HS-5 (cell line): ENCODE data around the gene CYP1A2.
"Not testable (repeated sequence)": the region's sequence is repeated elsewhere in the genome, so short reads cannot be mapped to it uniquely, and the experiment has no call there.

Source experiments
- DNase-seq: peaks from one replicate; pipeline ENCODE4 v3.0.0-alpha.2; 2012; ENCODE audit warnings: low read depth

The CYP1A2 gene

DNA sequence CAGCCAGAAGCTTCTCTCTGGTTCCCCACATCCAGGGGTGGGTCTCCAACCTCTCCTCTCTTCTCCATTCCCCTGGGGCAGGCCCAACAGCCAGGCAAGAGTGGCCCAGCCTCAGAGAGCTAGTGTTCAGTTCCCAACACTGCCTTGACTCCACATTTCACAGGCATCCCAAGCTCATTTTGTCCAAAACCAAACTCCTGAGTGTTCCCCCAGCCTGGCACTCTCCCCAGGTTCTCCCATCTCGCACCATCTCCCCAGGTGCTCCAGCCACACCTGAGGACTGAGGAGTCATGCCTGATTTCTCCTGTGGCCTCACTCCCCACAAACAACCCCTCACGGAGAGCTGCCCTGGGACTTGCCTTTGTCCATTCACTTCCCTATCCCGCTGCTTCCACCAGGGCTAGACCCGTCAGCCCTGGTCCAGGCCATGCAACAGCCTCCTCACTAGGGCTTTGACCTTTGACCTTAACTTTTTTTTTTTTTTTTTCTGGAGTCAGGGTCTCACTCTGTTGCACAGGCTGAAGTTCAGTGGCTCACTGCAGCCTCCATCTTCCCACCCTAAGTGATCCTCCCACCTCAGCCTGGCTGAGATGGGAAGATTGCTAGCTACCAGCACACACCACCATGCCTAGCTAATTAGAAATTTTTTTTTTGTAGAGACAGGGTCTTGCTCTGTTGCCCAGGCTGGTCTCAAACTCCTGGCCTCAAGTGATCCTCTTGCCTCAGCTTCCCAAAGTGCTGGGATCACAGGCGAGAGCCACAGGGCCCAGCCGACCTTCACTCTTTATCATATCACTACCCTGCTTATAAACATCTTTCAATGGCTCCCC, 29.3 kb downstream of the CYP1A2 start:
- no peak for DNase-seq

DNA sequence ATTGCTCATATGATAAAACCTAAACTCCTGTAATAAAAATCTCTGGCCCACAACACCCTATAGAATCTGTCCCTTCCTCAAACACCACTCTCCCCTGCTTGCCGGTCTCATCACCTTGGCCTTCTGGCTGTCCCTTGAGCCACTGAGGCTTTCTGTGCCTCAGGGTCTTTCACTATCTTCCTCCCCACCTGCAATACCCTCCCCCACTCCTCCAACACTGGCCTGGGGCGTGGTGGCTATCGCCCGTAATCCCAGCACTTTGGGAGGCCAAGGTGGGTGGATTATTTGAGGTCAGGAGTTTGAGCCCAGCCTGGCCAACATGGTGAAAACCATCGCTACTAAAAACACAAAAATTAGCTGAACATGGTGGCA, 29.9 kb downstream of the CYP1A2 start:
- no peak for DNase-seq

DNA sequence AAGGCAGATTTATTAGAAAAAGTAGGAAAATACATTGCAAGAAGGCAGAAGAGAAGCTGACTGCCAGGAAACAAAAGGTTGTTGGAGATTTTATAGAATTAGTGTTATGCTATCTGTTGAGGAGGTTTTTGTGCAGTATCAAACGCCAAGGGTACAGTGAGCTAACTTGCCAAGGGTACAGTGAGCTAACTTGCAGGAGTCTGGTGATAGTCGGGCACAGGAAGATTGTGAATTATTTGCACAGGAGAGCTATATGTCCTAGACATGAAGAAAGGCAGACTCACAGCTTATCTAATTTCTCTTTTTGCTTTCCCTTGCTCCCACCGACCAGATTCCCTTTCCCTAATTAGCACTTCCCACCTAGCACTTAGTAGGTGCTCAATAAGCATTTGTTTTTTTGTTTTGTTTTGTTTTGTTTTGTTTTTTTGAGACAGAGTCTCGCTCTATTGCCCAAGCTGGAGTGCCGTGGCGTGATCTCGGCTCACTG, 30.6 kb downstream of the CYP1A2 start:
- no peak for DNase-seq

DNA sequence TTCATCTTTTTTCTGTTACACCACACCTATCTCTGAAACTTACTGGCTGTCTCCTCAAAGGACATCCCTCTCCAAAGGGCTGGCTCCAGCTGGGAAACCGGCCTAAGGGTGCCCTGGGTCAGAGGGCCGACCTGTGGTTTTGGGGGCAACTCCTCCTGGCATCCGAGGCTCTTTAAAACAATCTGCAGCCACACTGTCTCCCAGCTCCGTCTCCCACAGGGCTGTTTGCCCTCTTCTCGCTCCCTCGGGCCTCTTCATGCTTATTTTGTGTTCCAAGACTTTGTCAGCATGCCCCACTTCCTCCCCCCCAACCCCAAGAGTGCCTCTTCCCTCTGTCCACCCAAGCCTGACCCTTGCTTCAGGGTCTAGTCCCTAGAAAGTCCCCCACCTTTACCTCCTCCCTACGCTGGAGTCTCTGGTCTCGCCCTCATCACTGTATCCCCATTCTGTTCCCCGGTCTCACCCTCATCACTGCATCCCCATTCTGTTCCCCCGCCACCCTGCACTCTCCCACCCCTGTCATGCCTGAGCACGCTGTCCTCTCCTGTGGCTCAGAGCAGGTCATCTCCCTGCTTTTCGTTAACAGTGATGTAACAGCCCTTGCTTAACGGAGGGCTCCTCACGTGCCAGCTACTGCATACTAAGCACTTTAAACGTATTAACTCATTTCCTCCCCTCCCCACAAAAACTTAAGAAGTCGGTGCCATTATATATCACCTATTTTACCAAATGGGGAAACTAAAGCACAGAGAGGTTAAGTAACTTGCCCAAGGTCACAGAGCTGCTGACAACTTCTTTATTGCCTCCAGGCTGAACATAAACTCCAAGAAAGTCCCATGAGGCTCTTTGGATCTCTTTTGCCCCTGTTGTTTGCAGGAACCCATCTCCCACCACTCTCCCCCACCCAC, 32.1 kb downstream of the CYP1A2 start:
- DNase-seq = no peak

DNA sequence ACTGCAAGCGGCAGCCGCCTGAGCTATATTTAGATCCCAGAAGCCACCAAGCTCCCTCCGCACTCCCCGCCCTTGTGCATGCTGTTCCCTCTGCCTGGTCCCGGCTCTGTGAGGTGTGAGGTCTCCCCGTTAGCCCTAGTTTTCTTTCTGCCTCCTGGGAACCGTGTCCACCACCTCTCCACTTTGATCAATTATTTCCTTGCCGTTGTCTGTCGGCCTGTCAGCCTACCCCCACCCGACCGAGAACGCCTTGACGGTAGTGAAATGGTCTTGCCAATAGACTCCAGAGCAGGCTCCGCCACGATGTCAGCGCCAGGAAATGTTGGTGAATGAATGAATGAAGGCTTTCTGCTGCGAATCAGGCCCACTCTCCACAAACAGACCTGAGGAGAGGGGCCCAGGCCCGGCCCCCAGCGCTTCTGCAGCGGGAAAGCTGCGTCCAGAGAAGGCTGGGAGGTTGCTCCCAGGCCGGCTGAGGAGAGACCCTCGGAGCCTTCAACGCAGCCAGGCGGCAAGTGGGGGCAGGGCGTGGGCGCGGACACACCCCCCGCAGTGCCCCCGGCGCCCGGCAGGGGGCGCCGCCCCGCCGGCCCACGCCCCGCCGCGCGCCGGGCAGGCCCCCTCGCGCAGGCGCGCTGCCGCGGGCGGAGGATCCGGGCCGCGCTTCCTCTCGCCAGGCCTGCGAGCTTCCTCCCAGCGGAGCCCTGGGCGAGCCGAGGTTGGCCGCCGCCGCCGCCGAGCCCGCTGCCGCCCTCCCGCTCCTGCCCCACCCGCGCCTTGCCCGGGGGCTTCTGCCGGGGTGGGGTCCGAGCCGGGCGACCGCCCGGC, 33.0 kb downstream of the CYP1A2 start, which contains the start of gene CSK:
CSK (plus strand) TSS at position 650 of the 828 bp plus-strand sequence. CDS start 16,218 bp downstream, outside the sequence.
- no peak for DNase-seq

DNA sequence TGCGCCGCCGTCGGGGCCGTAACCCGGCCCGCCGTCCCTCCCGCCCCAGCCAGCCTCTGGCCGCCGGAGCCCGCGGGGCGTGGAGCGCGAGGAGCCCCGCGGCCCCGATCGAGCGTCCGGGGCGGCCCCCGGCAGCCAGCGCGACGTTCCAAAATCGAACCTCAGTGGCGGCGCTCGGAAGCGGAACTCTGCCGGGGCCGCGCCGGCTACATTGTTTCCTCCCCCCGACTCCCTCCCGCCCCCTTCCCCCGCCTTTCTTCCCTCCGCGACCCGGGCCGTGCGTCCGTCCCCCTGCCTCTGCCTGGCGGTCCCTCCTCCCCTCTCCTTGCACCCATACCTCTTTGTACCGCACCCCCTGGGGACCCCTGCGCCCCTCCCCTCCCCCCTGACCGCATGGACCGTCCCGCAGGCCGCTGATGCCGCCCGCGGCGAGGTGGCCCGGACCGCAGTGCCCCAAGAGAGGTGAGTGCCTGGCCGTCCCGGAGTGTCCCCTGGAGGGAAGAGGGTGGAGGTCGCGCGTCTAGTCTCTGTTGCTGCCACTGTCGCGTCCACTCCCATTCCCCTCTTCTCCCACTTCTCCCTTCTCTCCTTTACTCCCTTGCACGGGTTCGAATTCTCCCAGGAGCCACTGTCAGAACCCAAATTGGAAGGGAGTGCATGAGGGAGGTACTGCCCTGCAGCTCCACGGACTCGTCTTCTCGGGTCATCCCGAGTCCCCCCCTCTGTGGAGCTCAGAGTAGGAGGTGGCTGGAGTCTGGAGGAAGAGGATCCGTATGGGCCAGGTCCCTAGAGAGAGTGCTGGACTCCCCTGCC, 33.8 kb downstream of the CYP1A2 start:
- DNase-seq = no peak

DNA sequence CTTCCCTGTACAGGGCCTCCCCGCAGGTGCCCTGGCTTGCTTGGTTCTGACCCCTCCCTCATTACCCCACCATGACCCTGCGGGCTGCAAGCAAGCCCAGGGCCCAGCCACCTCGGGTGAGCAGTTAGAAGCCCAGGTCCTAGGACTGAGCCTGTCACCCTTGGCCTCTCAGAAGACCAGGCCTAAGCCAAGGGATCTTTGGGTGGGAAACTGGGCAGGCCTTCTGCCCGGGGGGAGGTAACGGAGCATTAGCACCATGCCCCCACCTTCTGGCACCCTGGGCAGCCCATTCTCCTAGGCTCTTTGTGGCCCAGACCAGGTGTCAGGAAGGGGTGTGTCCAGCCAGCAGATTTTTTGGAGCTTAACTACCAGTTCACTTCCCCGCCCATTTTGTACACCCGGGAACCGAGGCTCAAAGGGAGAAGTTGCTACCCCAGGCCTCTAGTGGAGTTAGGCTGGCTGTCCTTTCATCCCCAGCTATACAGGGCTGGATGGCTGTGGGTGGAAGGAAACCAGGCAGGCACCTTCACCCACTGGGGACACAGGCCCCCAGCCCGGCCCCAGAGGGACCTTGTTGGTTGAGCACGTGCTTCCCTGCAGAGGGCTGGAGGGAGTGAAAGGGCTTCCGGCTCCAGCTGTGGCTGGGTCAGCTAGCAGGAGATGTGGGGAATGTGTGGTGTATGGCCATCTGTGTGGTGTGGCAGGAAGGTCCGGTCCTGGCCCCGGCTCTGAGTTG, 34.6 kb downstream of the CYP1A2 start:
- DNase-seq = no peak

DNA sequence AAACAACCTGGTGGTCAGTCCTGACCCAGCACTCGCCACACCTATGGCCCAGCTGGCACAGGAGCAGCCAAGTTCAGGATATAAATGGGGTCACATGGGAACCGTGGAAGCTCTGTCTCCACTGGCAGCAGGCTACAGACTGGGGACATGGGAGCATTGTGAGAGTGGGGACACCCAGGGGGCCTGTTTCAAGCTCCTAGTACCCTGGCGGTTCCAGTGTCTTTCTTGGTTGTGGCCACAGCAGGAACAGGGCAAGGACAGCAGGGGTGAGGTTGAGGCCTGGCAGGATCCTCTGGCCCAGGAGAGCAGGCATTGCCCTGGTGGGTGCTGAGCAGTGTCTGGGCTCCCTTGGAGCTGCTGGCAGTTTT, 35.1 kb downstream of the CYP1A2 start:
- no peak for DNase-seq

DNA sequence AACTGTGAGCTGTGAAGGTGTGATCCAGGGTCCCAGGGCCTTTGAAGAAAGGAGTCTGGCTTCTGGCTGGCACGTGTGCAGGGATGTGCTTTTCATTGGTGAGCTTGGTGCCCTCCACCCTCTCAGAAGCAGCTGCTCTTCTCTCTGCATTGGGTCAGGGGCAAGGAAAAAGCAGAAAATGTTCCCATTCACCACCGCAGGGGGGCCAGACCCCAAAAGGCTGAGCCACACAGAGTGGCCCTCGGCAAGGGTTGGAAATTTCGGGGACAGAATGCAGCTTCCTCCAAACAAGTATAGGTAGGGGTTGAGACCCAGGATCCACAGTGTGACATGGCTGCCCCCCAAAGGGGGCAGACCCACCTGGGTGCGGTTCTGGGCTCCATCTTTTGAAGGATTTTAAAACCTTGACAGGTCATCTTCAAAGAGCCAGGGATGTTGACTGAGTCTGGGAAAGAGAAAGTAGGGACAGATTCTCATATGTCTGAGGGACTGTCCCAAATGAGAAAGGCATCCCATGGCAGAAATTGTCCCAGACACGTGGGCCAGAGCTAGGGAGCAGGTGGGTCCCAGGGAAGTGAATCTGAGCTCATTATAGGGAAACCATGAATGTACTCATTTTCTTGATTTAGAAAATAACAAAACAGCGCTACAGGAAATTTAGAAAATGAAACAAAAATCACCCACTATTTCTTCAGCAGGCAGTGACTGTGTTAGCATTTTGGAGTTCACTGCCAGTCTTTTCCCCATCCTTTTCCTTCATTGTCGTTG, 36.0 kb downstream of the CYP1A2 start:
- DNase-seq = no peak

DNA sequence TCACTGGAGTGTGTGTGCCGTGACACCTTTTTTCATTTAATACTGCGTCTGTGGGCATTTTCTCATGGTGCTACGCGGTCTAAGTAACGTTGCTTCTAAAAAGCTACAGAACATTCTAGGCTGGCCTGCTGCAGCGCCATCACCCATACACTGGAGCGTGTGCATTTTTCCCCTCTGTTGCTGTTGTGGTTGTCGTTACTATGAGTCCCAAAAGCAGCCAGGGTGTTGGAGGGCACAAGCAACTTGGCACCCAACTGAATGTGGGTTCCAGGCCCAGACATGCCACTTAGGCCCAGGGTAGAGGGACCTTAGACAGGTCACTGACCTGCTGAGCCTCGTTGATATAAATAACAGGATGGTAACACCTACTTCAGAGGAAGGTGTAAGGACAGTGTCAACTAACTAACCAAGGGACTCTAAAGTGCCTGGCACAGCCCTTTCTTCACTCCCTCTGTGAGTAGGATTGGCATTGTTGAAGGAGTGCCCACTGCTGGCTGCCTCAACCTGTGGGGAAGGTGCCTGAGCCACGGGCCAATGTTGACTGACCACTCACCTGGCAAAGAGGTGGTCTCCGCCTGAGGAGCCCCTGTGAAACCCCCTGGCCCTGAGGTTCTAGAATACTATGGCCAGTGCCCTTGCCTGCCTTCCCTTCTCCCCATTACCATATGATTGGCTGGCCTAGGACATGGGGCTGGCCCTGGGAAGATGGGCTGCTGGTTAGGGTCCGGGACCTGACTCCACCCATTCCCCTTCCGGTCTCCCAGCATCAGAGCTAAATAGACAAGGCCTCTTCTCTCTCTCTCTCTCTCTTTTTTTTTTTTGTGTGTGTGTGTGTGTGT, 36.8 kb downstream of the CYP1A2 start:
- DNase-seq = no peak

DNA sequence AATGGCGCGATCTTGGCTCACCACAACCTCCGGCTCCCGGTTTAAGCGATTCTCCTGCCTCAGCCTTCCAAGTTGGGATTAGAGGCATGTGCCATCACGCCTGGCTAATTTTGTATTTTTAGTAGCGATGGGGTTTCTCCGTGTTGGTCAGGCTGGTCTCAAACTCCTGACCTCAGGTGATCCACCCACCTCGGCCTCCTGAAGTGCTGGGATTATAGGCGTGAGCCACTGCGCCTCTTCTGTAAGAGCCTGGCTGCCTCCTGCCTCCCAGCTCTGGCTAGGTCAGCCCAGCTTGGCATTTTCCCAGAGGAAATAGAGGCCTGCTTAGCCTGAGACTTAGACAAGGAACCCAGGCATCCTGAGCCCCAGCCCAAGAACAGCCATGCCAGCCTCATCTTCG, 37.4 kb downstream of the CYP1A2 start:
- not testable (repeated sequence) for DNase-seq

DNA sequence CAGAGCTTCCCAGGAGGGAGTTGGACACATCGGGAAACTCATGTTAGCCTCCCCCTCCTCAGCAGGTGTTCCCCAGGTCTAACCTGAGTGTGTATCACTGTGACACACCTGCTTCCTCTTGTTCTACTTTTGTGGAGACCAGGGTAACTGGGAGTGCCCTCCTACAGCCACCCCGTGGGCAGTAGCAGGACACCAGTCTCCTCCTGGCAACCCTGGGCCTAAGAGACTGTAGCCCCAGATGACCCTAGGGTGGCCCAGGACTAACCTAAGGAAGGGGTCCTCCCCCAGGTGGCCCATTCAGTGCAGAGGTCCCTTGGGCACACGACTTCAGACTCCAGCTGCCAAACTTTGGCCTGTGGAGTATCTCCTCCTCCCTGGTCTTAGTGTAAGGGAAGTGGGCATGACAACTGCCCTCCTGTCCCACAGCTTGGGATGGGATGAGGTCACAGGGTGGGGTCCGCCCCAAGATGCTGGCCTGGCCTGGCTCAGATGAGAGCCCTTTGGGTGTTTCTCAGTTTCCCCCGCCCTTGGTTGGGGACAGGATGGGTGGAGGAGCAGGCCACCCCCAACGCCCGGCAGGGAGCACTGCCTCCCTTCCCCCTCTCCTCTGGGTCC, 38.0 kb downstream of the CYP1A2 start:
- DNase-seq = no peak

DNA sequence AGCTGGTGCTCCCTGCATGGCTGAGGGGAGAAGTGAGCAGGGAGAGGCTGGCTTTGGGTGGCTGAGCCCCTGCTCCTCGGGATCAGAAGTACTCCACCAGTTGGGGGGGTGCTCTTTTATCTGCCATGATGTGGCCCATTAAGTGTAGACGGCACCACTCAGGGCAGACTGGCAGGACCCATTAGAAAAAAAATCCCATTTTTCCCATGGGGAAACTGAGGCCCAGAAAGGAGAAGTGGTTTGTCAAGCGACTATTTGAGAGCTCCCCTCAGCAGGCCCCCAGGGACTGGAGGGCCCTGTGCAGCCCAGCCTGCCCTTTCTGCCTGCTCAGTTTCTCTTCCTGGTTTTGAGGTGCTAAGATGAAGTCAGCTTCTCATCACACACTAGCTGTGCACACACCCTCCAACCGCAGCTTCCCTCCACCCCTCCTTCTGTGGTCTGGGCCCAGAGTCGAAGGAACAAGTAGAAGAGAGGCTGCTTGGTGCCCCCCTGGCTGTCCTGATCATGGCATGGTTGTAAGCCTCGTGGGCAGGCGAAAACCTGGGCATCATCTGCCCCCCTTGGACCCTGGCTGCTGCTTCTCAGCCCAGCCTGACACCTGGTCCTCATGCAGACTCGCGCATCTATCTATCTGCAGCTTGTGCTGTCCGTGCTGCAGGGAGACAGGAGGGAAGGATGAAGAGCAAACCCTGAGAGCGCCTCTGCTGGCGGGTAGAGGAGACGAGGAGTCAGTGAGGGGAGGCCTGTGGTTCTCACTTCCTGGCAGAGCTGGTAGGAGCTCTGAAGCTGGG, 38.8 kb downstream of the CYP1A2 start:
- no peak for DNase-seq

DNA sequence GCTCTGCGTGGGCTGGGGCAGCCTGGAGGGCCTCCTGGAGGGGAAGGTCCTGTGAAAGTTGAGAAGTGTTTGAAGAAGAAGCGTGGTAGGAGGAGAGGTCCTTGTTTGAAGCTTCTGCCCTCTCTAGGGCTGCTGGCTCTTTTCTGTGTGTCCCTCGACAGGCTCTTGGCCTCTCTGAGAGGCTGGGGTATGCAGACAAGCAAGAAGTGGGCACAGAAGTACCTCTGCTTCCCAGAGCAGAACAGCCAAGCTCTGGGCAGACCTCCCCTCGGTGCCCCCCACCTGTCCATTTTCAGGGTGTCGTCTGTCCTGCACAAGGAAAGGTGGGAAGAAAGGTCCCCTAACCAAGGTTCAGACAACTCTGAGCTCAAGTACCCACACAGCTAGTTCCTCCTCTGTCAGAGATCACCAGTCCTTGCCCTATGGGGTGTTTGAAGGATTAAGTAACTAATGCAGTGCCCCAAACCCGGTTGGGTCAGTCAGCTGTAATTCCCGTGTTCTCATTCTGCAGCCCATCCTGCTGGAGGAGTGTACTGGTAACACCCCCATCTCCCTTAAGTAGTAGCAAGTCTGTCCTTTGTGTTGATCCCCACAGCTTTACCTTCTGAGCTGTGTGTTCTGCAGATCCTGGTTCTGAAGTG, 39.5 kb downstream of the CYP1A2 start:
- DNase-seq = no peak

DNA sequence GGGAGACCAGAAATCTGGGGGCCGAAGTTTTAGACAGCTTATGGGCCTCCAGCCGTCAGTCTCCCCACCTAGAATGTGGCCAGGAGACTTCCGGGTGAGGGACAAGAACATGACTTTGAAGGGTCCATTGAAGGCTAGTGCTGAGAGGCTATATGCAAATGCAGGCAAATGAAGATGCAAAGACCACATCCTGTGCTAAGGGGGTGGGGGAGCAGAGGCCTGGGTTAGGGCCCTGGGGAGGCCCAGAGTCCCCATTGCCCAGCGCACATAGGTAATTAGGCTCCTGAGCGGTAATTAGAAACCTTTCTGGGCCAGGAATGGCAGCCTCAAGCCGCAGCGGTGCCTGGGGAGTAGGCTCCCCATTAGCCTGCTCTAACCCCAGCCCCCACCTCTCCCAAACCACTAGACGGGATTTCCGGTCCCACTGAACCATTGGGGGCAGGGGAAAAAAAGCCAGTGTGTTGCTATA, 40.1 kb downstream of the CYP1A2 start:
- no peak for DNase-seq

DNA sequence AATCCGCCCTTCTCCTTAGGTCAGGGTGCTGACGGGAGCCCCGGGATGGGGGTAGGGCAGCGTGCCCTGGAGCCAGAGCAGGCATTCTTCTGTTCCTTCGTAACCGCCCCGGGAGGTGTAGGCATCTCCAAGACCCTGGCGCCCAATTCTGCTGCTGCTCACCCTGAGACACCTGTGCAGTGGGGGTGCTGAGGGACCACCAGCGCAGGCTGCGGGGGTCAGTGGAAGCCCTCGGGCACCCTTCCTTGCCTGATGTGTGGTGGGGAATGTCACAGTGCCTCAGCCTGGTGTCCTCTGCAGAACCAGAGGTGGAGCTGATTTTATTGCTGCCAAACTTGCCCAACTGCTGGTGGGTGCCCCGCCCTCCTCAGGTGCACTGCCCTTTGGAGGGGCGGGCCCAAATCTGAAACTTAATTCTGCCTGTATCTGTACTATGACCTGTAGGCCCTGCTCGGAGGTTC, 40.6 kb downstream of the CYP1A2 start:
- DNase-seq = no peak

DNA sequence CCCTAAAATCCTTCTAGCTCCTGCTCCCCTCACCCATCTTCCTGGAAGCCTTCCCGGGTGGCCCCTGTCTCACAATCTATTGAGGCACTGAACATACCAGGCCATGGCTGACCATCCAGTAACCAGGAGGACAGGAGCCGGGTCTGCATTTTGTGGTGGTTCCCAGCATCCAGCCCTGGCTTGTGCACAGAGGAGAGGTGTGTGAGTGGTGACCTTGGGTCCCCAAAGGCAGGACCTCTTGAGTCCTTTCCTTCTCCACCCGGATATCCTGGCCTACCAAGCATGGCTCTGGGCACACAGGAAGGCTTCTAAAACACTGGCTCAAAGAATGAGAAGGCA, 41.1 kb downstream of the CYP1A2 start:
- no peak for DNase-seq
